H1 (cell line): Measurements from ENCODE around the gene OSTF1. TPM values are rescaled to one million over a fixed set of nuclear protein-coding genes. Genes with fewer than 3 reads are reported as not detected.
A peak's percentile ranks its signal among the peaks of the same experiment; 100 is the strongest.

ENCODE experiments used
- ASH2L ChIP-seq: fragments of 200-600, 300-600 bp; sonication (generic); IDR thresholded peaks from one replicate; pipeline ENCODE4 v1.7.1; 2017; ENCODE audit warnings: low read length
- CBX5 ChIP-seq: fragments of 300-800, 300-1000 bp; sonication (generic); IDR thresholded peaks from 2 replicates; pipeline ENCODE4 v1.7.1; 2016; ENCODE audit warnings: antibody characterized with exemption, low read length, low read depth
- EP300 ChIP-seq, 2 experiments: IDR thresholded peaks; 1 replicate in 1 of 2; 2 replicates in 1 of 2; pipeline ENCODE4 v1.6.1; 2011 to 2012; ENCODE audit warnings: low read depth in 2 of 2, low read length in 2 of 2, mild to moderate bottlenecking in 2 of 2, borderline replicate concordance in 1 of 2, inconsistent platforms in 1 of 2, moderate library complexity in 1 of 2
- JUN ChIP-seq: IDR thresholded peaks from 2 replicates; pipeline ENCODE4 v1.6.1; 2011; ENCODE audit warnings: low read depth, mild to moderate bottlenecking, improper control_type of control experiment, low read length
- KDM1A ChIP-seq: fragments of 200-600, 300-600 bp; sonication (generic); IDR thresholded peaks from 2 replicates; pipeline ENCODE4 v1.7.1; 2016; ENCODE audit warnings: mild to moderate bottlenecking, low read length, borderline replicate concordance
- MAFK ChIP-seq: IDR thresholded peaks from 2 replicates; pipeline ENCODE4 v1.6.1; 2012; ENCODE audit warnings: low read depth, mild to moderate bottlenecking, improper control_type of control experiment, low read length
- NANOG ChIP-seq: IDR thresholded peaks from 2 replicates; pipeline ENCODE4 v1.6.1; 2011; ENCODE audit warnings: low read length, low read depth, mild to moderate bottlenecking, inconsistent platforms; ENCODE audit not compliant: insufficient read depth, poor library complexity, severe bottlenecking
- NRF1 ChIP-seq: IDR thresholded peaks from 2 replicates; pipeline ENCODE4 v1.6.1; 2011; ENCODE audit warnings: mild to moderate bottlenecking, low read depth, low read length, improper control_type of control experiment
- PHF8 ChIP-seq: fragments of 200-600 bp; sonication (generic); conservative IDR thresholded peaks from 2 replicates; pipeline ENCODE4 v1.7.1; 2012; ENCODE audit warnings: low read depth, mild to moderate bottlenecking, inconsistent platforms, low read length, moderate library complexity
- POLR2A ChIP-seq, 2 experiments: IDR thresholded peaks; 1 replicate in 1 of 2; 2 replicates in 1 of 2; pipeline ENCODE4 v1.6.1; 2011; ENCODE audit warnings: low read depth in 2 of 2, low read length in 2 of 2, mild to moderate bottlenecking in 2 of 2; ENCODE audit errors: control extremely low read depth in 1 of 2
- SAP30 ChIP-seq: fragments of 300-600 bp; sonication (generic); IDR thresholded peaks from 2 replicates; pipeline ENCODE4 v1.7.1; 2012; ENCODE audit warnings: low read length, moderate library complexity, mild to moderate bottlenecking, inconsistent platforms; ENCODE audit not compliant: insufficient read depth, insufficient replicate concordance
- SIRT6 ChIP-seq: IDR thresholded peaks from one replicate; pipeline ENCODE4 v1.7.1; 2012; ENCODE audit warnings: low read length, inconsistent platforms
- SP1 ChIP-seq: IDR thresholded peaks from 2 replicates; pipeline ENCODE4 v1.6.1; 2011; ENCODE audit warnings: low read depth, low read length
- TAF1 ChIP-seq: IDR thresholded peaks from 2 replicates; pipeline ENCODE4 v1.6.1; 2011; ENCODE audit warnings: mild to moderate bottlenecking, low read depth, low read length
- TAF7 ChIP-seq: optimal IDR thresholded peaks from 2 replicates; pipeline ENCODE3; 2011; ENCODE audit warnings: low read depth, mild to moderate bottlenecking, inconsistent platforms, low read length, moderate library complexity, borderline replicate concordance
- TBP ChIP-seq: IDR thresholded peaks from 2 replicates; pipeline ENCODE4 v1.6.1; 2011; ENCODE audit warnings: low read depth, low read length, improper control_type of control experiment
- YY1 ChIP-seq: IDR thresholded peaks from 2 replicates; pipeline ENCODE4 v1.6.1; 2011; ENCODE audit warnings: low read depth, mild to moderate bottlenecking, low read length
- polyA plus RNA-seq, 7 experiments: library from polyadenylated mRNA; depleted of rRNA in 3 of 7; stranded (reverse) in 5 of 7; unstranded in 2 of 7; fragments of >200 nt in 5 of 7; fragments of 200-250 nt in 2 of 7; gene quantifications; 1 replicate in 5 of 7; 2 replicates in 1 of 7; 4 replicates in 1 of 7; pipeline versions ENCODE4 v1.2.1 to v1.2.3, GENCODE V29; 2011 to 2013; ENCODE audit warnings: missing spikeins in 2 of 7, mixed read lengths in 2 of 7
- total RNA-seq: library from RNA; stranded (reverse); fragmentation: NEBNext Ultra II Directional; extraction: Animal tissue kit (Norgen Biotek cat#: 25700); gene quantifications from 2 replicates; pipeline ENCODE4 v1.2.1, GENCODE V29; 2021
- TF ChIP-seq, protein P1 (sequence below): IDR thresholded peaks from 2 replicates; pipeline ENCODE4 v1.6.1; 2012; ENCODE audit warnings: low read length, inconsistent platforms

The OSTF1 gene
- total and polyA plus RNA-seq, 2 of the 8 experiments (the other 6 are each of a cell fraction or from before 2014, with no cell fraction given), result 5.0 to 18.9 TPM

GRCh38 chr9:75088646-75089372 is 495 bp downstream of the OSTF1 start (continued):
- TF ChIP-seq MAFK (no peak), TAF1 (no peak), JUN (no peak), CBX5 (no peak), SP1 (no peak), SAP30 (peak; percentile 46), TBP (no peak), EP300 (IDR thresholded peaks at IDR 0.05; ENCODE audit: borderline replicate concordance in 1 of 2, low read depth in 2 of 2, low read length in 2 of 2) (no peak), PHF8 (peak; percentile 75), KDM1A (no peak), POLR2A (IDR thresholded peaks at IDR 0.05; ENCODE audit: control extremely low read depth in 1 of 2, low read depth in 2 of 2, low read length in 2 of 2) (no peak), SIRT6 (no peak), NANOG (no peak), ASH2L (no peak), NRF1 (no peak), TAF7 (no peak), YY1 (no peak)
- TF ChIP-seq, protein P1, sequence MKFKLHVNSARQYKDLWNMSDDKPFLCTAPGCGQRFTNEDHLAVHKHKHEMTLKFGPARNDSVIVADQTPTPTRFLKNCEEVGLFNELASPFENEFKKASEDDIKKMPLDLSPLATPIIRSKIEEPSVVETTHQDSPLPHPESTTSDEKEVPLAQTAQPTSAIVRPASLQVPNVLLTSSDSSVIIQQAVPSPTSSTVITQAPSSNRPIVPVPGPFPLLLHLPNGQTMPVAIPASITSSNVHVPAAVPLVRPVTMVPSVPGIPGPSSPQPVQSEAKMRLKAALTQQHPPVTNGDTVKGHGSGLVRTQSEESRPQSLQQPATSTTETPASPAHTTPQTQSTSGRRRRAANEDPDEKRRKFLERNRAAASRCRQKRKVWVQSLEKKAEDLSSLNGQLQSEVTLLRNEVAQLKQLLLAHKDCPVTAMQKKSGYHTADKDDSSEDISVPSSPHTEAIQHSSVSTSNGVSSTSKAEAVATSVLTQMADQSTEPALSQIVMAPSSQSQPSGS, result no peak
